Activated naive CD4-positive, alpha-beta T cell treated with anti-CD3 and anti-CD28 coated beads, Interleukin-2, amount 50 U/mL, for 16 hours (primary cell): Measurements from ENCODE around the gene GIT2.
"Not testable (repeated sequence)": the region's sequence is repeated elsewhere in the genome, so short reads cannot be mapped to it uniquely, and the experiment has no call there.

Source experiments
- DNase-seq: peaks from one replicate; pipeline ENCODE4 v3.0.0-alpha.2; 2020

Gene GIT2

GRCh38 chr12:109944561-109945359 is 51.4 kb downstream of the GIT2 start:
- DNase-seq, result no peak

GRCh38 chr12:109943811-109944210 is 52.4 kb downstream of the GIT2 start:
- DNase-seq, result no peak

- no peak for DNase-seq
Measured at GRCh38 chr12:109940339-109940923, 55.7 kb downstream of the GIT2 start.

GRCh38 chr12:109939504-109939903 is 56.7 kb downstream of the GIT2 start:
- no peak for DNase-seq

GRCh38 chr12:109938947-109939346 is 57.2 kb downstream of the GIT2 start:
- no peak for DNase-seq

- no peak for DNase-seq
Measured at GRCh38 chr12:109937371-109937770, 58.8 kb downstream of the GIT2 start.

- DNase-seq, result peak; percentile 22
Measured at GRCh38 chr12:109934026-109934425, 62.1 kb downstream of the GIT2 start.

- no peak for DNase-seq
Measured at GRCh38 chr12:109932878-109933503, 63.2 kb downstream of the GIT2 start.

- DNase-seq, result no peak
Measured at GRCh38 chr12:109931143-109931542, 65.0 kb downstream of the GIT2 start.

- no peak for DNase-seq
Measured at GRCh38 chr12:109930028-109930800, 66.0 kb downstream of the GIT2 start.

GRCh38 chr12:109929326-109929725 is 66.8 kb downstream of the GIT2 start:
- not testable (repeated sequence) for DNase-seq

GRCh38 chr12:109928058-109928656 is 68.0 kb downstream of the GIT2 start:
- no peak for DNase-seq

GRCh38 chr12:109927622-109928021 is 68.5 kb downstream of the GIT2 start:
- DNase-seq, result peak; percentile 41

GRCh38 chr12:109926488-109927210 is 69.5 kb downstream of the GIT2 start:
- no peak for DNase-seq

GRCh38 chr12:109926016-109926415 is 70.2 kb downstream of the GIT2 start:
- no peak for DNase-seq

- DNase-seq, result no peak
Measured at GRCh38 chr12:109925185-109925840, 70.9 kb downstream of the GIT2 start.

GRCh38 chr12:109923481-109924245 is 72.5 kb downstream of the GIT2 start:
- no peak for DNase-seq

- no peak for DNase-seq
Measured at GRCh38 chr12:109923038-109923437, 73.1 kb downstream of the GIT2 start.

- DNase-seq, result no peak
Measured at GRCh38 chr12:109921982-109922381, 74.2 kb downstream of the GIT2 start.

- no peak for DNase-seq
Measured at GRCh38 chr12:109920261-109920780, 75.8 kb downstream of the GIT2 start.

- DNase-seq, result no peak
Measured at GRCh38 chr12:109919456-109919855, 76.7 kb downstream of the GIT2 start.
